Measurements from ENCODE around the gene IQGAP2.

DNA sequence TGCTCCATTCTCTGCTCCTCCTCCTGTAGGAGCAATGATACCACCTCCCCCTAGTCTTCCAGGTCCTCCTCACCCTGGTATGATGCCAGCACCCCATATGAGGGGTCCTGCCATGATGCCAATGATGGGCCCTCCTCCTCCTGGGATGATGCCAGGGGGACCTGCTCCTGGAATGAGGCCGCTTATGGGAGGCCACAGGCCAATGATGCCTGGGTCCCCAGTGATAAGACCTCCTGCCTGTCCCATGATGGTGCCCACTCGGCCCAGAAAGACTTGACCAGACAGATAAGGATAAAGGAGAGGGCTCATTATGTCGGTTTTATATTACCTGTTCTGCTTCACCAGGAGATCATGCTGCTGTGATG, 26.2 kb upstream of the IQGAP2 start:
- TF ChIP-seq, protein P1, sequence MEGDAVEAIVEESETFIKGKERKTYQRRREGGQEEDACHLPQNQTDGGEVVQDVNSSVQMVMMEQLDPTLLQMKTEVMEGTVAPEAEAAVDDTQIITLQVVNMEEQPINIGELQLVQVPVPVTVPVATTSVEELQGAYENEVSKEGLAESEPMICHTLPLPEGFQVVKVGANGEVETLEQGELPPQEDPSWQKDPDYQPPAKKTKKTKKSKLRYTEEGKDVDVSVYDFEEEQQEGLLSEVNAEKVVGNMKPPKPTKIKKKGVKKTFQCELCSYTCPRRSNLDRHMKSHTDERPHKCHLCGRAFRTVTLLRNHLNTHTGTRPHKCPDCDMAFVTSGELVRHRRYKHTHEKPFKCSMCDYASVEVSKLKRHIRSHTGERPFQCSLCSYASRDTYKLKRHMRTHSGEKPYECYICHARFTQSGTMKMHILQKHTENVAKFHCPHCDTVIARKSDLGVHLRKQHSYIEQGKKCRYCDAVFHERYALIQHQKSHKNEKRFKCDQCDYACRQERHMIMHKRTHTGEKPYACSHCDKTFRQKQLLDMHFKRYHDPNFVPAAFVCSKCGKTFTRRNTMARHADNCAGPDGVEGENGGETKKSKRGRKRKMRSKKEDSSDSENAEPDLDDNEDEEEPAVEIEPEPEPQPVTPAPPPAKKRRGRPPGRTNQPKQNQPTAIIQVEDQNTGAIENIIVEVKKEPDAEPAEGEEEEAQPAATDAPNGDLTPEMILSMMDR (conservative IDR thresholded peaks at IDR 0.05; ENCODE audit: low read length) = no peak
- no peak for TF ChIP-seq EZH2phosphoT487 (IDR thresholded peaks at IDR 0.05; ENCODE audit: borderline replicate concordance)
